Measurements from ENCODE around the gene DUSP21.
"Not testable (repeated sequence)": the region's sequence is repeated elsewhere in the genome, so short reads cannot be mapped to it uniquely, and the experiment has no call there.

The DUSP21 gene

DNA sequence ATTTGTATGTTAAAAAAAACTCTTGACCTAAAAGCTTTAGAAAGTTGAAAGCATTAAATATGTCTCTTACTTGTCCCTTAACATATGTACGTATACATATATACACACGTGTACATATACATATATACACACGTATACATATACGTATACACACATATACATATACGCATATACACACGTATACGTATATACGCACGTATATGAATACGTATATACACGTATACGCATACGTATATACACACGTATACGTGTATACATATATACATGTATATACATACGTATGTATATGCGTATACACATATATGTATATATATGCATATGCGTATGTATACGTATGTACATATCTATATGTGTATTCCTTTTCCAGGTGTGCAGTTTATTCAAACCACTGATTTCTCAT lies 32.9 kb downstream of the DUSP21 start:
- TF ChIP-seq, protein P1, sequence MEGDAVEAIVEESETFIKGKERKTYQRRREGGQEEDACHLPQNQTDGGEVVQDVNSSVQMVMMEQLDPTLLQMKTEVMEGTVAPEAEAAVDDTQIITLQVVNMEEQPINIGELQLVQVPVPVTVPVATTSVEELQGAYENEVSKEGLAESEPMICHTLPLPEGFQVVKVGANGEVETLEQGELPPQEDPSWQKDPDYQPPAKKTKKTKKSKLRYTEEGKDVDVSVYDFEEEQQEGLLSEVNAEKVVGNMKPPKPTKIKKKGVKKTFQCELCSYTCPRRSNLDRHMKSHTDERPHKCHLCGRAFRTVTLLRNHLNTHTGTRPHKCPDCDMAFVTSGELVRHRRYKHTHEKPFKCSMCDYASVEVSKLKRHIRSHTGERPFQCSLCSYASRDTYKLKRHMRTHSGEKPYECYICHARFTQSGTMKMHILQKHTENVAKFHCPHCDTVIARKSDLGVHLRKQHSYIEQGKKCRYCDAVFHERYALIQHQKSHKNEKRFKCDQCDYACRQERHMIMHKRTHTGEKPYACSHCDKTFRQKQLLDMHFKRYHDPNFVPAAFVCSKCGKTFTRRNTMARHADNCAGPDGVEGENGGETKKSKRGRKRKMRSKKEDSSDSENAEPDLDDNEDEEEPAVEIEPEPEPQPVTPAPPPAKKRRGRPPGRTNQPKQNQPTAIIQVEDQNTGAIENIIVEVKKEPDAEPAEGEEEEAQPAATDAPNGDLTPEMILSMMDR (IDR thresholded peaks at IDR 0.05; ENCODE audit: borderline replicate concordance, insufficient read depth, low read depth, low read length), result no peak
- H3K4me3 ChIP-seq (ENCODE audit: low read depth, low read length), result no peak overlapping the region

- TF ChIP-seq, protein P1 (IDR thresholded peaks at IDR 0.05; ENCODE audit: borderline replicate concordance, insufficient read depth, low read depth, low read length), result no peak
- no peak overlapping the region for H3K4me3 ChIP-seq (ENCODE audit: low read depth, low read length)
Measured at GRCh38 chrX:44878780-44879179, 35.0 kb downstream of the DUSP21 start.

GRCh38 chrX:44881549-44881948 lies 37.7 kb downstream of the DUSP21 start:
- TF ChIP-seq, protein P1 (IDR thresholded peaks at IDR 0.05; ENCODE audit: borderline replicate concordance, insufficient read depth, low read depth, low read length), result no peak
- no peak overlapping the region for H3K4me3 ChIP-seq (ENCODE audit: low read depth, low read length)

- H3K4me3 ChIP-seq (ENCODE audit: low read depth, low read length), result no peak overlapping the region
- TF ChIP-seq, protein P1 (IDR thresholded peaks at IDR 0.05; ENCODE audit: borderline replicate concordance, insufficient read depth, low read depth, low read length), result no peak
Measured at GRCh38 chrX:44882635-44883034, 38.8 kb downstream of the DUSP21 start.

DNA sequence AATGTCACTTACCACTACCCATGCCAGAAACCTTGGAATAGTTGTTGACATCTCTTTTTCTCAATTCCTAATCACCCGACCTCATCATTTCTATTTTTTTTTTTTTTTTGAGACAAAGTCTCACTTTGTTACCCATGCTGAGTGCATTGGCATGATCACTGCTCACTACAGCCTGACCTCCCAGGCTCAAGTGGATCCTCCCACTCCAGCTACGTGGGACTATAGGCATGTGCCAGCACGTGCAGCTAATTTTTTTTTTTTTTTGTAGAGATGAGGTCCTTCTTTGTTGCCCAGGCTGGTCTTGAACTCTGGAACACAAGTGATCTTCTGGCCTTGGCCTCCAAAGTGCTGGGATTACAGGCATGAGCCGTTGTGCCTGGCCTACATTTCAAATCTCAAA lies 41.1 kb downstream of the DUSP21 start:
- no peak overlapping the region for H3K4me3 ChIP-seq (ENCODE audit: low read depth, low read length)
- TF ChIP-seq, protein P1 (IDR thresholded peaks at IDR 0.05; ENCODE audit: borderline replicate concordance, insufficient read depth, low read depth, low read length), result no peak

GRCh38 chrX:44889824-44890223 lies 46.0 kb downstream of the DUSP21 start:
- TF ChIP-seq, protein P1 (IDR thresholded peaks at IDR 0.05; ENCODE audit: borderline replicate concordance, insufficient read depth, low read depth, low read length), result no peak
- no peak overlapping the region for H3K4me3 ChIP-seq (ENCODE audit: low read depth, low read length)

GRCh38 chrX:44890247-44890646 lies 46.4 kb downstream of the DUSP21 start:
- TF ChIP-seq, protein P1 (IDR thresholded peaks at IDR 0.05; ENCODE audit: borderline replicate concordance, insufficient read depth, low read depth, low read length), result no peak
- no peak overlapping the region for H3K4me3 ChIP-seq (ENCODE audit: low read depth, low read length)

DNA sequence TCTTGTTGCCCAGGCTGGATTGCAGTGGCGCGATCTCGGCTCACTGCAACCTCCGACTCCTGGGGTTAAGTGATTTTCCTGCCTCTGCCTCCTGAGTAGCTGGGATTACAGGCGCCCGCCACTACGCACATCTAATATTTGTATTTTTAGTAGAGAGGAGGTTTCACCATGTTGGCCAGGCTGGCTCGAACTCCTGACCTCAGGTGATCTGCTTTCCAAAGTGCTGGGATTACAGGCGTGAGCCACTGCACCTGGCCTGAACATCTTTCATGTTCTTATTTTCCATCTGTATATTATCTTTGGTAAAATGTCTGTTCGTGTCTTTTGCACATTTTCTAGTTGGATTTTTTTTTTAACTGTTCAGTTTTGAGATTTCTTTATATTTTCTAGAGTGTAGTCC lies 46.9 kb downstream of the DUSP21 start:
- H3K4me3 ChIP-seq (ENCODE audit: low read depth, low read length), result not testable (repeated sequence)

Measured in GM12875 (cell line).